Keratinocyte (primary cell): ENCODE results near the gene PLPPR1. TPM values are rescaled to one million over a fixed set of nuclear protein-coding genes. Genes with fewer than 3 reads are reported as not detected.

ENCODE experiments used
- DNase-seq: peaks from one replicate; pipeline ENCODE4 v3.0.0-alpha.2; 2011; ENCODE audit warnings: low read depth, missing footprints, low spot score
- FAIRE-seq: peaks from 2 replicates; lab custom pipeline; 2011; peaks lifted over from hg19 to GRCh38; lab: Jason Lieb, UNC
- H2AFZ ChIP-seq: 2 replicates; pipeline ENCODE4 v1.6.0; 2012; ENCODE audit warnings: low read length, control low read depth, inconsistent platforms; ENCODE audit not compliant: control insufficient read depth
- H3K27ac ChIP-seq: 2 replicates; pipeline ENCODE4 v1.5.1; 2011; ENCODE audit warnings: low read length; ENCODE audit not compliant: control insufficient read depth, insufficient read depth
- H3K27me3 ChIP-seq: 3 replicates; pipeline ENCODE4 v1.6.0; 2011; ENCODE audit warnings: low read length; ENCODE audit not compliant: control insufficient read depth, insufficient read depth; ENCODE audit errors: extremely low read depth
- H3K36me3 ChIP-seq, 2 experiments: 2 replicates in 1 of 2; 3 replicates in 1 of 2; pipeline ENCODE4 v1.5.1; 2011; ENCODE audit warnings: low read length in 2 of 2, mild to moderate bottlenecking in 1 of 2; ENCODE audit not compliant: control insufficient read depth in 2 of 2, insufficient read depth in 2 of 2; ENCODE audit errors: extremely low read depth in 1 of 2
- H3K4me1 ChIP-seq: 3 replicates; pipeline ENCODE4 v1.5.1; 2011; ENCODE audit warnings: low read length; ENCODE audit not compliant: control insufficient read depth, insufficient read depth; ENCODE audit errors: extremely low read depth
- H3K4me2 ChIP-seq: 3 replicates; pipeline ENCODE4 v1.6.0; 2011; ENCODE audit warnings: low read depth, low read length; ENCODE audit not compliant: control insufficient read depth, insufficient read depth; ENCODE audit errors: extremely low read depth
- H3K4me3 ChIP-seq, 3 experiments: fragments of 200-600 bp in 1 of 3; sonication (generic) in 1 of 3; 2 replicates in 2 of 3; 3 replicates in 1 of 3; pipeline ENCODE4 v1.5.1; 2011 to 2016; ENCODE audit warnings: low read length in 3 of 3, mild to moderate bottlenecking in 3 of 3, control low read depth in 2 of 3, inconsistent platforms in 1 of 3, low read depth in 1 of 3, mixed read lengths in 1 of 3, mixed run types in 1 of 3, moderate library complexity in 1 of 3; ENCODE audit not compliant: control insufficient read depth in 2 of 3, insufficient read depth in 2 of 3; ENCODE audit errors: extremely low read depth in 1 of 3
- H3K79me2 ChIP-seq: 2 replicates; pipeline ENCODE4 v1.6.0; 2012; ENCODE audit warnings: low read length; ENCODE audit not compliant: control insufficient read depth, insufficient read depth
- H3K9ac ChIP-seq: 3 replicates; pipeline ENCODE4 v1.6.0; 2011; ENCODE audit warnings: low read length; ENCODE audit not compliant: control insufficient read depth, insufficient read depth; ENCODE audit errors: extremely low read depth
- H3K9me1 ChIP-seq: 3 replicates; pipeline ENCODE4 v1.6.0; 2011; ENCODE audit warnings: low read length; ENCODE audit not compliant: control insufficient read depth, insufficient read depth; ENCODE audit errors: extremely low read depth
- H3K9me3 ChIP-seq: 2 replicates; pipeline ENCODE4 v1.5.1; 2012; ENCODE audit warnings: low read depth, low read length; ENCODE audit not compliant: control insufficient read depth
- H4K20me1 ChIP-seq: 3 replicates; pipeline ENCODE4 v1.6.0; 2011; ENCODE audit warnings: low read length; ENCODE audit not compliant: control insufficient read depth, insufficient read depth; ENCODE audit errors: extremely low read depth
- EZH2 ChIP-seq: IDR thresholded peaks from one replicate; pipeline ENCODE4 v1.6.1; 2012; ENCODE audit warnings: inconsistent platforms, mild to moderate bottlenecking, low read length, moderate library complexity
- dilution Hi-C: fragments of 300-500 bp; cut with MboI; formaldehyde crosslinking; loops from one replicate; pipeline ENCODE4 v1.7.0; 2020; ENCODE audit warnings: low sequenced_read_pairs; ENCODE audit not compliant: extremely low pct_ligation_motif_present
- polyA plus RNA-seq, 5 experiments: library from polyadenylated mRNA; depleted of rRNA in 3 of 5; stranded (reverse) in 3 of 5; stranded (forward) in 1 of 5; unstranded in 1 of 5; fragments of >200 nt; gene quantifications; 1 replicate in 1 of 5; 2 replicates in 3 of 5; 3 replicates in 1 of 5; pipeline versions ENCODE4 v1.2.1 to v1.2.3, GENCODE V29; 2011 to 2012; ENCODE audit warnings: missing spikeins in 2 of 5, low read depth in 1 of 5, low replicate concordance in 1 of 5
- TF ChIP-seq, protein P1 (sequence below), 3 experiments: IDR thresholded peaks in 1 of 3; conservative IDR thresholded peaks in 1 of 3; optimal IDR thresholded peaks in 1 of 3; 2 replicates in 2 of 3; 3 replicates in 1 of 3; pipeline versions ENCODE3 to v1.5.1; 2011; ENCODE audit warnings: low read length in 3 of 3, mild to moderate bottlenecking in 3 of 3, moderate library complexity in 2 of 3, control low read depth in 1 of 3, inconsistent platforms in 1 of 3; ENCODE audit not compliant: insufficient read depth in 2 of 3; ENCODE audit errors: extremely low read depth in 1 of 3

Gene PLPPR1
- polyA plus RNA-seq, 1 donor (not counting 4 experiments of a cell fraction or from before 2014, with no cell fraction given): not detected

DNA sequence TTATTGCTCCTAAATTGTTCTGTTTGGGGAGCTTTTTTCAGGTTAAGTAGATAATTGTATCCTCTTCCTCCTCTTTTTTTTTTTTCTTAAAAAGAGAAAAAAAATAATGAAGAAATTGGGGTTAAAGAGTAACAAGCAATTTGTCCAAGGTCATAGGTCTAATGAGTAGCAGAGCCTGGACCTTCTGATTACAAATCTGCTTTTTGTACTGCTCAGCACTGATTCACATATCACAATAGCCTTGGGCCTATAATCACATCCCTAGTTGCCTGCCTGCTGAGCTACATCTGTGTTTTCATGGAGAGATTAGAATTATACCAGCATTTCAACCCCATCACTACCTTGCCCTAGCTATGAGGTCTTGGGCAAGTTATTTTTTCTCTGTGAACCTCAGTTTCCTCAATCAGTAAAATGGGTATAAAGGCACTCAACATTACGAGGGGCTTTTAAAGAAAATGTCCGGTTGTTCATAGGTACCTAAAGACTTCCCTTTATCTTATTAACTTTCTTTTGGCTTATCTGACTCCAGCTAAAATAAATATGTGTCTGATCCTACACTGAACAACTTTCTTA, 204.0 kb downstream of the PLPPR1 start:
- dilution Hi-C loops: no loop called here
- DNase-seq (no peak), FAIRE-seq (no peak)
- Histone ChIP-seq H3K27me3 (no peaks in the 10 kb centered on the region), H3K4me3 (no peak overlapping the region), H3K9me3 (no peaks in the 10 kb centered on the region), H2AFZ (no peak overlapping the region), H3K27ac (no peak overlapping the region), H3K9me1 (no peaks in the 10 kb centered on the region), H3K4me1 (no peaks in the 10 kb centered on the region), H3K4me2 (no peak overlapping the region), H3K9ac (no peak overlapping the region), H4K20me1 (no peaks in the 10 kb centered on the region), H3K79me2 (no peaks in the 10 kb centered on the region), H3K36me3 (no peaks in the 10 kb centered on the region)
- TF ChIP-seq, protein P1, sequence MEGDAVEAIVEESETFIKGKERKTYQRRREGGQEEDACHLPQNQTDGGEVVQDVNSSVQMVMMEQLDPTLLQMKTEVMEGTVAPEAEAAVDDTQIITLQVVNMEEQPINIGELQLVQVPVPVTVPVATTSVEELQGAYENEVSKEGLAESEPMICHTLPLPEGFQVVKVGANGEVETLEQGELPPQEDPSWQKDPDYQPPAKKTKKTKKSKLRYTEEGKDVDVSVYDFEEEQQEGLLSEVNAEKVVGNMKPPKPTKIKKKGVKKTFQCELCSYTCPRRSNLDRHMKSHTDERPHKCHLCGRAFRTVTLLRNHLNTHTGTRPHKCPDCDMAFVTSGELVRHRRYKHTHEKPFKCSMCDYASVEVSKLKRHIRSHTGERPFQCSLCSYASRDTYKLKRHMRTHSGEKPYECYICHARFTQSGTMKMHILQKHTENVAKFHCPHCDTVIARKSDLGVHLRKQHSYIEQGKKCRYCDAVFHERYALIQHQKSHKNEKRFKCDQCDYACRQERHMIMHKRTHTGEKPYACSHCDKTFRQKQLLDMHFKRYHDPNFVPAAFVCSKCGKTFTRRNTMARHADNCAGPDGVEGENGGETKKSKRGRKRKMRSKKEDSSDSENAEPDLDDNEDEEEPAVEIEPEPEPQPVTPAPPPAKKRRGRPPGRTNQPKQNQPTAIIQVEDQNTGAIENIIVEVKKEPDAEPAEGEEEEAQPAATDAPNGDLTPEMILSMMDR (optimal IDR thresholded peaks at IDR 0.05 in 1 of 3, IDR thresholded peaks at IDR 0.05 in 1 of 3, conservative IDR thresholded peaks at IDR 0.05 in 1 of 3; ENCODE audit: extremely low read depth in 1 of 3, insufficient read depth in 2 of 3, low read length in 3 of 3): no peak
- TF ChIP-seq EZH2: no peak

DNA sequence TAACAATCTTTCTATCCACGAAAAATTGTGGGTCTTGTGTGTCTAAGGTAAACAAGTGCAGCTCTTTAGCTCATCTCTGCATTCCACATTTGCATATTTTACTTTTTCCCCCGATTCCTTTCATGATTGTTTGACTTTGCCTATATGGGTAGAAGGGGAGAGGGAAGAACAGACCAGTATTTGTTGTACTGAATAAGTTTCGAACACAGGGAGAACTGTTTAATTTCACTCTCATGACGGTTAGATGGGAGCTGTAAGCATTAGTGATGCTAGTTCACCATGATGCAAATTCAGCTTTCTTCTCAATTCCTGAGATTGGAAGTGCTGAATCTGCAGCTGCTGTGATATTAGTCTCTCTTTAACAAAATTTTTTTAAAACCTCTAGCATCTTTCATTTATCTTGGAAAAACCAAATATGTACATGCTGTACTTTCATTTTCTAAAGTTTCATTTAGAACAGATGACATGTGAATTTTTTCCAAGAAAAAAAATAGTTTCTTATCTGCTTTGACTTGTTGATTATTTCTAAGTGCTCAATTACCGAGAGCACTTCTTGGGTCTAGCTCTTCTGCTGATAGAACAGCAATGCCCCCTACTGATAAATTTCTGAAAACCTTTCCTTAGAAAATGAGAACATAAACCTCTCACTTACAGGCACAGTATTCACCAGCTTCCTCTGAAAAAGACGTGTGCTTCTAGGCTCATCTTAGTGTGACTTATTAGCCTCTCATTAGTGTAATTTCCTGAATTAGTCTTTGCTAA, 206.8 kb downstream of the PLPPR1 start:
- Histone ChIP-seq H3K27ac (no peak overlapping the region), H2AFZ (no peak overlapping the region), H3K9me1 (no peaks in the 10 kb centered on the region), H3K9ac (no peak overlapping the region), H4K20me1 (no peaks in the 10 kb centered on the region), H3K4me3 (no peak overlapping the region), H3K4me2 (no peak overlapping the region), H3K36me3 (no peaks in the 10 kb centered on the region), H3K4me1 (no peaks in the 10 kb centered on the region), H3K9me3 (no peaks in the 10 kb centered on the region), H3K27me3 (no peaks in the 10 kb centered on the region), H3K79me2 (no peaks in the 10 kb centered on the region)
- TF ChIP-seq, protein P1 (optimal IDR thresholded peaks at IDR 0.05 in 1 of 3, IDR thresholded peaks at IDR 0.05 in 1 of 3, conservative IDR thresholded peaks at IDR 0.05 in 1 of 3; ENCODE audit: extremely low read depth in 1 of 3, insufficient read depth in 2 of 3, low read length in 3 of 3): peak in 2 of 3 experiments; percentile 26 to 54
- no peak for TF ChIP-seq EZH2
- DNase-seq: no peak
- no peak for FAIRE-seq
- dilution Hi-C loops: no loop called here
